ENCODE results near the gene EFL1. TPM values are rescaled to one million over a fixed set of nuclear protein-coding genes. Genes with fewer than 3 reads are reported as not detected.

EFL1 gene
- total RNA-seq, 2 experiments from 2014 or later, result 25.1 to 25.7 TPM

DNA sequence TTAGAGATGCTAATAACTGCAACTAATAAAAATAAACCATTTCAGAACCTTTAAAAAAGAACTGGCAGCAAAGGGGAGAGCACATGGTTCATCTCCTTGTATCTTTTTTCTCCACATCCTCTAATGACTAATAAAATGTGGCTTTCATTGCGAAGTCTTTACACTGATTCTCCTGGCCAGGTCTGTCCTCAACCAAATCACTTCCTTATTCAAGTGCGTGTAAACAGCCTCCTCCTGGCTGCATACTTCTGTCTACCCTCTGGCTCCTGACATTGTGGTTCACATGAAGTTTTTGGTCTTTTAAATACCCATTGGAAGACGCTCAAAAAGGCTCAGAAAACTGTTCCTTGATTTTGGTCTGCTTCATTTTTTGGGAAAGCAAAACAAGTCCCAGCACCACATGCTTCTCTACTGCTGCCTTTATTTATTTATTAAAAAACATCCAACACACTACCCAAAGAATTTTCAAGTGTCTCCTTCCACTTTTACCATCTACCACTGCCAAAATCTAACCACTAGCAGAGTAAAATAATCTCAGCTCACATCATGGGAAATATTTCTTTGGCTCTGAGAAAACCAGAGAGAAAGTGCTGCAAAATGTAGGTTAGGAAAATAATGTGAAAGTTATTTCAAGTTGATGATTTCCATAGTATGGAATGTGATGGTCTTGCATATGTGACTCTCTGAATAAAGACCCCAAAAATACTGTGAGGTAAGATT, 85.1 kb downstream of the EFL1 start:
- CTCF ChIA-PET (ENCODE audit: unreplicated experiment), result no interaction called here
- Histone ChIP-seq H3K9me3 (ENCODE audit: low read length) (no peaks in the 10 kb centered on the region), H3K4me3 (ENCODE audit: low read depth, low read length, poor library complexity, severe bottlenecking) (no peak overlapping the region), H4K20me1 (ENCODE audit: insufficient read depth, low read length) (no peaks in the 10 kb centered on the region), H3K4me1 (ENCODE audit: insufficient read depth, low read length, poor library complexity, severe bottlenecking) (no peaks in the 10 kb centered on the region), H2AFZ (ENCODE audit: low read length) (no peak overlapping the region), H3K27ac (ENCODE audit: low read depth, low read length, poor library complexity, severe bottlenecking) (no peak overlapping the region), H3K79me2 (ENCODE audit: insufficient read depth, low read depth, low read length) (no peaks in the 10 kb centered on the region), H3K4me2 (ENCODE audit: low read length) (no peak overlapping the region), H3K36me3 (ENCODE audit: insufficient read depth, low read length) (0 out of 2 replicates have a peak, but pooled peaks cover 8% of the 10 kb centered on the region), H3K9me2 (ENCODE audit: insufficient read depth, low read length) (no peaks in the 10 kb centered on the region)
- intact Hi-C loops (cut with micrococcal nuclease; ENCODE audit: unreplicated experiment), result no loop called here
- TF ChIP-seq CTCF (conservative IDR thresholded peaks at IDR 0.05; ENCODE audit: low read length), result no peak
- no peak for TF ChIP-seq EZH2phosphoT487 (IDR thresholded peaks at IDR 0.05; ENCODE audit: borderline replicate concordance, low read depth, low read length)
- POLR2A ChIA-PET, result no interaction called here
- no peak for DNase-seq (ENCODE audit: low spot score)
- BruUV-seq (replicated peaks), result no TSS peak

DNA sequence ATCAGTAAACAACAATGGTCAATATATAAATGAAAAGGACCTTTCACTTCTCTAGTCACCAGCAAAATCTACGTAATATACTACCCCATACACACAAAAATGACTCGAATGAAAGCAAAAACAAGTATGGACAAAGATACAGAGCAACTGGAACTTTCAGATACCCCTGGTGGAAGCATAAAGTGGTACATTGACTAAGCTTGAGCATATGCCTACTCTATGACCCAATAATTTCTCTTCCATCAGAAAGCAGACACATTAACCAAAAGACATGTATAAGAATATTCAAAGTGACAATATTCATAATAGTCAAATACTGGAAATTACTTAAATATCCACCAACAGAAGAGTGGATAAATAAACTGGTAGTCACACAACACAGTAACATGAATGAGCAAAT, 86.0 kb downstream of the EFL1 start:
- Histone ChIP-seq H3K4me2 (ENCODE audit: low read length) (no peak overlapping the region), H3K79me2 (ENCODE audit: insufficient read depth, low read depth, low read length) (no peaks in the 10 kb centered on the region), H3K9me2 (ENCODE audit: insufficient read depth, low read length) (no peaks in the 10 kb centered on the region), H3K4me1 (ENCODE audit: insufficient read depth, low read length, poor library complexity, severe bottlenecking) (no peaks in the 10 kb centered on the region), H3K4me3 (ENCODE audit: low read depth, low read length, poor library complexity, severe bottlenecking) (no peak overlapping the region), H3K36me3 (ENCODE audit: insufficient read depth, low read length) (0 out of 2 replicates have a peak, but pooled peaks cover 8% of the 10 kb centered on the region), H4K20me1 (ENCODE audit: insufficient read depth, low read length) (no peaks in the 10 kb centered on the region), H2AFZ (ENCODE audit: low read length) (no peak overlapping the region), H3K27ac (ENCODE audit: low read depth, low read length, poor library complexity, severe bottlenecking) (no peak overlapping the region), H3K9me3 (ENCODE audit: low read length) (no peaks in the 10 kb centered on the region)
- no peak for DNase-seq (ENCODE audit: low spot score)
- POLR2A ChIA-PET, result no interaction called here
- TF ChIP-seq EZH2phosphoT487 (IDR thresholded peaks at IDR 0.05; ENCODE audit: borderline replicate concordance, low read depth, low read length) (no peak), CTCF (conservative IDR thresholded peaks at IDR 0.05; ENCODE audit: low read length) (no peak)
- CTCF ChIA-PET (ENCODE audit: unreplicated experiment), result no interaction called here
- intact Hi-C loops (cut with micrococcal nuclease; ENCODE audit: unreplicated experiment), result no loop called here
- no TSS peak for BruUV-seq (replicated peaks)

DNA sequence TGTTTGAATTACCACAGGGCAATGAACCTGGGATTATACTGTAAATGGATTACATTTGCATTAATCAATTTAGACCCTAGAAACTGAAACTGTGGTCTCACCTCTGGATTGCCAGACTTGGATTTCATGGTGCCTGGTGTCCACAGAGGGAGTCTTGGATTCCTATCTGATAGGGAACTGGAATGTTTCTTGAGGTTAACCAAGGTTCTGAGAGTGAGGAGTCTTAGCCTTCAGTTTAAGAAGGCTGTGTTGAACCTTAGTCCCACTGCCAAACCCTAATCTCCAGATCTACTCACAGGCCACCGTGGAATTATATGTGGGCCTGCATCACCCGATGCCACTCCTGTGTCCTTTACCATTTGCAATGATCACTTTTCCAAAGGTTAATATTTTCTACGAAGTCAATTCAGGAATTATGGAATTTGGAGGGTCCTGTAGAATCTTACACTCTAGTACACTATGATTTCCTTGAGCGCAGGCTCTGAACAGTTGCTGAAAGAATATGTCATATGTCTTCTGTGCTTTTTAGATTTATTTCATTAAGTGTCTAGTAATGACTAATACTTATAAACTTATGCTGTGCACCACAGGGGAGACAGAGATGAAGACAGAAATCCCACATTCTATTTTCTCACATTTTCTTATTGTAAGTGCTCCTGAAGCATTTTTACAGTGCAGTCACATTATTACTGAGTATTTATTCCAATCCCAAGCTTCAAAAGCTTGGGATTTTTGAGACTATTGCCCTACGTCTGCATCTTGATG, 87.9 kb downstream of the EFL1 start:
- intact Hi-C loops (cut with micrococcal nuclease; ENCODE audit: unreplicated experiment), result no loop called here
- DNase-seq (ENCODE audit: low spot score), result no peak
- BruUV-seq (replicated peaks), result no TSS peak
- Histone ChIP-seq H3K4me1 (ENCODE audit: insufficient read depth, low read length, poor library complexity, severe bottlenecking) (no peaks in the 10 kb centered on the region), H3K36me3 (ENCODE audit: insufficient read depth, low read length) (peaks cover 13% of the 10 kb centered on the region; the same call in 1 of the 2 replicates), H4K20me1 (ENCODE audit: insufficient read depth, low read length) (no peaks in the 10 kb centered on the region), H3K9me3 (ENCODE audit: low read length) (no peaks in the 10 kb centered on the region), H3K9me2 (ENCODE audit: insufficient read depth, low read length) (no peaks in the 10 kb centered on the region), H3K79me2 (ENCODE audit: insufficient read depth, low read depth, low read length) (no peaks in the 10 kb centered on the region), H2AFZ (ENCODE audit: low read length) (no peak overlapping the region), H3K4me3 (ENCODE audit: low read depth, low read length, poor library complexity, severe bottlenecking) (no peak overlapping the region), H3K27ac (ENCODE audit: low read depth, low read length, poor library complexity, severe bottlenecking) (no peak overlapping the region), H3K4me2 (ENCODE audit: low read length) (no peak overlapping the region)
- POLR2A ChIA-PET, result no interaction called here
- CTCF ChIA-PET (ENCODE audit: unreplicated experiment), result no interaction called here
- no peak for TF ChIP-seq CTCF (conservative IDR thresholded peaks at IDR 0.05; ENCODE audit: low read length)
- no peak for TF ChIP-seq EZH2phosphoT487 (IDR thresholded peaks at IDR 0.05; ENCODE audit: borderline replicate concordance, low read depth, low read length)

All from OCI-LY7 (cell line).